ENCODE data around the gene CBY1.

CBY1 gene

DNA sequence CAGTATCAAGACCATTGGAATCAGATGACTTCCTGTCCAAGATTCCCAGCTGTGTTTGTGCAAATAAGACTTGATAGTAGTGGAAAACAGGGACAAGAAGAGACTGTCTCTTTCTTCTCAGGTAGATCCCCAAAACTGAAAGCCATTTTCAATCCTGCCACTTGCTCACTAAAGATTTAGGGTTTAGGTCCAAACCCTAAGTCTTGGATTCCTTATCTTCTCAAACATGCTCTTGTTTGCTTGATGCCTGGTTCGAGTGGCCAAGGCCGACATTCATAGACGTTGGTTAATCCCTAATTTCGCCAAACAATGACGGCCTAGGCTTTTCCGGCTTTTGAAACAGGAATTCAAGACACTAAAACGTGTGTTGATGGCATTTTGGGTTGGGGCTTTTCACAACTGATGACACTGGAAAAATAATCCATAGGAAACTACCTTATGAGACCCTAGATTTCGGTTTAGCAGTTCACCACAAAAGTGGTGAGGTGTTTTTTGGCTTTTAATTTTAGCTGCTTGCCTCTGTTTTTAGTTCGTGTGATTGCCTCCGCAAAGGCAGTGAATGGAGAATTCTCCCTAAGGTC lies 48.3 kb downstream of the CBY1 start:
- no peak for DNase-seq

DNA sequence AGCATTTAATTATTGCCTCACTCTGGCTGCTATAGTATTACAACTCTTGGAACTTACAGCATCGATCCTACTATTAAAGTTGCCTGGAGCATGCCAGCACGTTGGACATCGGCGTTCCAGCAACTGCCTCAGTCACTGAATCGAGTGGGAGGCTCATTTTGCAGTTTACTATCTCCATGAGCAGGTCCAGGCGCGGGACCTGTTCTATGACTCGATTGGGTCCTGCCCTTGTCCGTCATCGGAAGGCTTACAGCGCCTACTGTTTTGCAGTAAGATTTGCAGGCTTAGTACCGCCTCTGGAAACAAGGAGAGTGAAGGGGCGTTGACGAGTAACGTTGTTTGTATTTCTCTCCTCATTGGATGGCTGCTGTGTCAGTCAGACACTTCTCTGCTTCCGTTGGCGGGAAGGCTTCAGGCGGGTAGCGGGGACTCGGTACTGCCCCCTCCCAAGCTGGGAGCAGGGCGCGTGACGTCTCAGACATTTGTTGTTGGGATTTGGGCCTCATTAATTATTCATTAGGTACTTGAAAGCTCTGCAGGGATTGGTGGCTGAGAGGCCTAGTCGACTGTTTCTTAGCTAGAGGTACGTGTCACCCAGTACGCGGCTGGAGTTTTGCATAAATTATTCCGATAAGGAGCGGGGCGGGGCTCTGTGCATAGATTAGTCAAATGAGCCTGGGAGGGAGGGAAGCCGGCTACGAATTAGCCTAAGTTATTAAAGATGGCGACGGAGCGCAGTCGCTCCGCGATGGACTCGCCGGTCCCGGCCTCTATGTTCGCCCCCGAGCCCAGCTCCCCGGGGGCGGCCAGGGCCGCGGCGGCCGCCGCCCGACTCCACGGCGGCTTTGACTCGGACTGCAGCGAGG lies 49.0 kb downstream of the CBY1 start, which contains the start of gene GTPBP1:
Gene GTPBP1 (plus strand): TSS at position 710 of the 866 bp plus-strand sequence. CDS start 12 bp downstream, at position 722.
- DNase-seq, result peak; percentile 99

DNA sequence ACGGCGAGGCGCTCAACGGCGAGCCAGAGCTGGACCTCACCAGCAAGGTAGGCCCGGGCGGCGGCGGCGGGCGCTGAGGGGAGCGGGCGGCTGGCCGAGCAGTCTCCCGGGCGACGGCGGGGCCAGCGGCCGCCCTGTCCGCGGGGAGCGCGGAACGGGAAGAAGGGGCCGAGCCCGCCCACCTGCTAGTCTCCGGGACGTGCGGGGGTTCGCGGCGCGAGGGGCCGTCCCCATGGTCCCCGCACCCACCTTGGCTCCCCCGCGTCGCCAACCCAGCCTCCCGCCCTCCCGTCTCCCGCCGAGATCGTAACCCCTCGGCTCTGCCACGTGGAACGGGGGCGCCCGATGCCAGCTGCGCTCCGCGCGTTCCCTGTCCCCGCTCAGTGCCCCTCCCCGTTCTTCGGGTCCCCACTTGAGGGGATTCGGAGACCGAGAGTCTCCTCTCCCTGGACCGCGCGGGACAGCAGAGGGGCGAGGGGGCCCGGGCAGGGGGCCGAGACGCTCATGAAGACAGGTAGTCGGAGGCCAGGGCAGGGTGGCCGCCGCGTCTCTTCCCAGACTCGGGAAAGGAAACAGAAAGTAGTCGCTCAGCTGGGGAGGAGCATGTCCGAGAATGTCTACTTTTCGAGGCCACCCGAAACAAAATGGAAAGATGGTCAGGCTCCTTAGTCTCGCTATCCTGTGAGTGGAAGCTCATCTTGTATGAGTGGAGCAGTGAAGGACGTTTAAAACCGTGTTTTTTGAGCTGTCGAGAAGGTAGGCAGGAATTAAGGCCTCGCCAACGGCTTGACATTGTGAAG lies 49.9 kb downstream of the CBY1 start:
- DNase-seq, result peak; percentile 64

DNA sequence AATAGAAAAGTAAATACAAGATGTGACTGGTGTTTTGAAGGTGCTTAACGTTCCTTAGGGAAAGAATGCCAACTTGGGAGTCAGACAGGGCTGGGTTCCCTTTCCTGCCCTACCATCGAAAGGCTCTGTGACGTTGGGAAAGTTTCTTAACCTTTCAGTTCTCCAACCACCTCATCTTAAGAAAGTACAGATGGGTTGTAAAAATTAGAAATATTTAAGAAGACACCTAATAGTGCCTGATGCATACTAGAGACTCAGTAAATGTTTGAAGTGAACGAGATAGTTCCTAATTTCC lies 50.4 kb downstream of the CBY1 start:
- DNase-seq, result no peak

DNA sequence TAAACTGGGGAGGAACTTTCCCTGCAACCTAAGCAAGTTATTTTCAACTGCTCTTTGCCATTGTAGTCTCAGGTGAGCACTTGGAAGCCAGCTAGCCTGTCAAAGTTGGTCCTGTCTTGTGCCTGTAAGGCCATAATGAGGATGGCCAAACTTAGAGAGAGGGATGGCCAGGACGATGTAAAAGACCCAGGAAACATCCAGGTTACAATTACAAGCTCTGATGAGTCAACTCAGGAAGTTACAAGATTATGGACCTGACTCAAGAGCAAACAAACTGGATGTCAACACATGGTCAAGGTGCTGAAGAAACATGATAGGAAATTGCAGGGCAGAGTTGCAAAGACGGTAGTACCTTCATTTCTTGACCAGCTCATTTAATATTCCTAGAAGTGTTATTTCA lies 50.9 kb downstream of the CBY1 start:
- DNase-seq, result no peak

DNA sequence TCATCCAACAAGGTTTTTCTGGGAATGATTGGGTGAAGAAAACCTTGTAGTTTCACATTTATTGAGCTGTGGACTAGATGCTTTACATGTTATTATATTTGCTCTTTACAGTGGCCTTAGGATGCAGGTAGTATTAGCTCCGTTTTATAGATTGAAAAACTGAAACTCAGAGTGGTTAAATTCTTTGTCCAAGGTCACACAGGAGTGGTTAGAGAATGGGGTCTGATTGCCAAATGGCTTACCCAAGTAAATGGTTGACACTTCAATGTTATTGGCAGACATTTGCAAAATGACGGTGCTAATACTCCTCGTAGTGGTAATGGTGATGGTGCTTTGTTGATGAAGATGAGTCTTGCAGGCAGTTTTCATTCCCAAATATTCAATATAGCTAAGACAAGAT lies 51.5 kb downstream of the CBY1 start:
- DNase-seq, result no peak

DNA sequence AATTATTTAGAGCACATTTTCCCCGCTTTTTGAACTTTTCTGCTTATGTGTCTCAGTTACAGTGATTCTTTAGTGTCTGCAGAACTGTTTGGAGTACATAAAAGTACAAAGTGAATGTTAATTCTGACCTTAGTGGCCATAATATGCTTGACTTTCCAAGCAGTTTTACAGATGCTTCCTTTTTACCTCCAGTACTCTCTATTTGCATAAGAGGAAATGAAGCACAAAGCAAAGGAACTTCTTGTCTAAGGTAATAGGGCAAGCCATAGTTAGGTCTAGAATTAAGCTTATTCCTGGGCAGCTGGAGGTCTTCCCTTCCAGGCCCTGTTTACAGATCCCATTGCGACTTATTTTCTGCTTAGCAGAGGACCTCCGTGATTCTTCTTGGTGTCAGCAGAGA lies 52.9 kb downstream of the CBY1 start:
- DNase-seq, result no peak

DNA sequence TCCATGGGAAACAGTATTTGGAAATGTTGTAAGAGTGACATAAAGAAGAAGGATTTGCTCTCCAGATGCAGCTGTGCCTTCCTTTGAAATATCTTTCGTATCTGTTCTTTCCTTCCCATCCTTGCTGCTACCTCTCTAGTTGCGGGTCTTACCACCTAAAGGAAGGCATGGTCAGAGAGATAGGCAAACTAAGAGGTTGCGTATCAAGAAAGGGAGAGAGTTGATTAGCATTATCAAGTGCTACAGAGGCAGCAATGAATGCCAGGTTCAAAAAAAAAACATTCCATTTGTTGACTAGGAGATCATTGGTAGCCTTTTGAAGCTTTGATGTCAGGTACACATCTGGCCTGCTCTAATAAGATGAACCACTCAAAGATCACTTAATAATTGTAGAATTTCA lies 53.9 kb downstream of the CBY1 start:
- no peak for DNase-seq

DNA sequence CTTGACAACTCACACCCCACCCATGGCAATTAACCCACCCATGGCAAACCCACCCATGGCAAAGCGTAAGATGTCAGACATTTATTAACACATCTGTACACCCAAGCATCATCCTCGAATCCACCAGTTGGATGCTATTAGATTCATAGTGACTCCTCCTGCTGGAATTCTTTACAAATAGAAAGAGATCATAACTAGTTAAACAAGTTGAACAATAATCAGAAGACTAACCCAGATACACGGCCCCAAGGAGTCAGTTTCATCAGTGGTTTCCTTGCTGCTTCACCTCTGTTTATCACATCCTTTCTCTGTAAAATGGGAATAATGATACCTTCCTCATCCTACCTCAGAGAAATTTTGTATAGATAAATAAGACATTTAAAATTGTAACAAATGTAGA lies 54.4 kb downstream of the CBY1 start:
- no peak for DNase-seq

DNA sequence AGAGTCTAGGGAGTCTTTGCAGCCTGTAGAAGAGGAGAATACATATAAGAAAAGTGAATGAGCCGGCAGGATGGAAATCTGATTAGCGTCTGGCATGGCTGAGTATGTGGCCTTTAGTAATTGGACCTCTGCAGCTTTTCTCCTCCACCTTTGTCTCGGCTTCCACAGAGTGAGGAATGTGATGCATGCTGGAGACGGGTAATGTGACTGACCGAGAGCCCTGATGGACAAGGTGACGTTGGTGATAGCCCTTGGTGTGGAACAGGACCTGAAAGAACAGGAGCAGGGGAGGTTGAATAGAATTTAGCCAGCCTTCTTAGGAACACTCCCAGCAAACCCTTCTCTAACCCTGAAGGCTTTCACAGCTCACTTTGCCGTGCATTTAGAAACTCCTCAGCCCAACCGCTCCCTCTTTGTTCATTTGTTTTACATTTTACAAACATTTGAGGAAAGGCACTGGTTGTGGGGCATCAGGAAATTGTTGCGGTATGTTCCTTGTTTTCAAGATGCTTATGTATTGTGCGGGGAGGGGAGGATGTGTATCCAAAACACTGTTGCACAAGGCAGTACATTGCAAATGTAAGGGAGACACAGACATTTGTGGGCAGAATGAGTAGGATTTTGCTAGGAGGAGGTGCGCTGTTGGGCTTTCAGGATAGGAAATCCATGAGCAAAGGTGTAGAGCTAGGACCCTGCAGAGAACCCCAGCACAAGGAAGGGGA lies 56.2 kb downstream of the CBY1 start:
- DNase-seq, result no peak

DNA sequence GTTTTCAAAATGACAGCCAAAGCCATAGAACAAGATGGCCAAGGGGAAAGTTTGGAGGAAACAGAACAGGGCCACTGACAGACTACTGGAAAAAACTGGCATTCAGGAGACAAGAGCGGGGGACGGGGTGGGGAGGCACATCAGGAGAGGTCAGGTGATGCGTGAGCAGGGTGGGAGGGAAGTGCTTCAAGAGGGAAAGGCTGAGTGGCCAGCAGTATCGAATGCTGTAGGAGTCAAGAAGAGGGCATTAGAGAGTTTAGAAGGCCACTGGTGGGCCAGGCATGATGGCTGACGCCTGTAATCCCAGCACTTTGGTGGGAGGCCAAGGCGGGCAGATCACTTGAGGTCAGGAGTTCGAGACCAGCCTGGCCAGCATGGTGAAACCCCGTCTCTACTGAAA lies 57.5 kb downstream of the CBY1 start:
- DNase-seq, result no peak

DNA sequence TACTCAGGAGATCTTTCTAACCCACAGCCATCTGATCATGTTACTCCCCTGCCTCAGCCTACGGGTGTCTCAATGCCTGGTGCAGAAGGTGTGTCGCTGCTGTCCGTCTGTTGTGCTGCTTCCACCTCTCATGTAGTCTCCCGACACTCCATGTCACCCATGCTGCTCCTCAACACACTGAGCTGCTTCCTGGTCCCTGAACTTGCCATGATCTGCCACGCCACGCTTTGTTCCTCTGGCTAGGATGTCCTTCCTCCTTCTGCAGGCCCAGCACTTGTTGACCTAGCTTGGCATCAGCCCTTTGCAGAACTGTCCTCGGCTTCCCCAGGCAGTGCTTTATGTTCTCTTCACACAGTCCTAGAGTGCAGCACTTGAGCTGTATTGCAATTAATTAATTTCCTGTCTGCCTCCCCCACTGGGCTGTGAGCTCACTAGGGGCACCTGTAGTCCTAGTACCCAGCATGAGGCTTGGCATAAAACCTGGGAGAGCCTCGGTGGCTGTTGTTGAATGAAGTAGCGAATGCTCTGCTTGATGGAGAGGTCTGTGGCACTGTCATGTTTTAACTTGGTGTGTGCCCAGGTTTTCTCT lies 58.8 kb downstream of the CBY1 start:
- DNase-seq, result no peak

DNA sequence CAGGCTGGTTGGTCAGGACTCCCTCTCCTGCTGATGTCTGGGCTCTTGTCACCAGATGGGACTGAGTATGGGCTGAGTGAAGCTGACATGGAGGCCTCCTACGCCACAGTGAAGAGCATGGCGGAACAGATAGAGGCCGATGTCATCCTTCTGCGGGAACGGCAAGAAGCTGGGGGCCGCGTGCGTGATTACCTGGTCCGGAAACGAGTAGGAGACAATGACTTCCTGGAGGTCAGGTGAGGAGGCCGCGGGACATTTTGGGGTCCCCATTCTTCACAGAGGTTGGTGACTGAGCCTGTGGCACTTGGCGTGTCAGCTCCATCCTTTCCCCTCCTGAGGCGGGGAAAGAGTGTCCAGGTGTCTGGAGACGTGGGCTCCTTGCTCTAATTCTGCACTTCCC lies 59.4 kb downstream of the CBY1 start:
- DNase-seq, result no peak

DNA sequence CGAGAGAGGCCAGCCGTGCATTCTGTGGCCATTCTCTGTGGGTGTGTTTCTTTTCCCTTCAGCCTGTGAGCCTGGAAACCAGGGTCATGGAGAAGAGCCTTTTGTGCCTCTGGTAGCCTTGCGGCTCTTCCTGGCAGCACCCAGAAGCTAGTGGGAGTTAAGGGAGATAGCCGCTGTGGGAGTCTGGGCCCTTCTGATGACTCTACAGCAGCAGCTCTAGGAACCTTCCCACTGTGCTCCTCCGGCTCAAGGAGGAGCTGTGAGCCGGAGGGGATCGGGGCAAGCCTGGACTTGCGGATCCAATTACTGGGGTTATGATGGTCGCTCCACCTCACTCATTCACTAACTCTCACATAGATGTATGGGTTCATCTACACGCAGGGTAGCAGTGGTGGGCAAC lies 59.8 kb downstream of the CBY1 start:
- DNase-seq, result no peak

DNA sequence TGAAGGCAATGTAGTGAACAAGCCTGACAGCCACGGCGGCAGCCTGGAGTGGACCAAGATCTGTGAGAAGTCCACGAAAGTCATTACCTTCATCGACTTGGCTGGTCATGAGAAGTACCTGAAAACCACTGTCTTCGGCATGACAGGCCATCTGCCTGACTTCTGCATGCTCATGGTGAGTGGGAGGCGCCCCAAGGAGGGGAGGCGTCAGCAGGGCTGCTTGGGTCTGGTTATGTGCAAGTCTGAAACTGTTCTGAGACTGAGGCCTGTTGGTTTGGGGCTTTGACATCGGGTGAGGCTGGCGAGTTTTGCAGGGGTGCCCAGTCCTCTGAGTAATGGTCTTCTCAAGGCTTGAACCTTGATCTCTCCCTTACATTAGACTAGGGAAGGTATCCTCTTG lies 60.4 kb downstream of the CBY1 start:
- no peak for DNase-seq

DNA sequence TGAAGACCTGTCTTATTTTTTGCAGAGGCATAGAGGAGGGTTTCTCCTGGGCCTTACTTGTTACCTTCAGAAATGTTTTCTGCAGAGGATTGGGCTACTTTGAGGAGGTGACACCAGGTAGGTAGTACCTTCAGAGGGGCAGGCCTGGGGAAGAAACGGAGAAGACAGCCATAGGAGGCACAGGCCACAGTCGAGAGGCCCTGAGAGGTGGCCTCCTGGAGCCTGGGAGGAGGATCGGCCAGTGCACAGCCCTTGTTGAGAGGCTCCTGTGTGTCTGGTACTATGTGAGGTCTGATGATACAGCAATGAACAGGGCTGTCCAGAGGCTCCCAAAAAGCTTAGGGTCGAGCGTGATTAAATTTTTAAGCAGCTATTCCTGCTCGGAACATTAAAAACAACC lies 60.8 kb downstream of the CBY1 start:
- no peak for DNase-seq

DNA sequence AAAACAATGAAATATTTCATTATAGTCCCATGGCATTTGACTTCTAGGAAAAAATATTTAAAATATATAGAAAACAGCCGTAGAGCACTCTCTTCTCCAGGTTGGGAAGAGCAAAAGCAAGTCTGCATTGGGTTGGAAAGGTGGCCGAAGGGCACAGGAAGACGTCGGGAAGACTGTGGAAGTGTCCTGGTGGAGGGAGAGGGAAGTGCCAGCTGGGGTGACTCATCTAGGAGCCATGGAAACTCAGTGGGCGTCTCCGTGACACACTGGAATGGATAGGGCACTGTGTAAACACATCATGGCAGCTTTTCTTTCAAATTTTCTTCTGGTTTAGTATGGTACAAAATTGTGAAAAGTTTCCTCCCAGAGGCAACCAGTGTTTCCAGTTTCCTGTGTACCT lies 62.0 kb downstream of the CBY1 start:
- DNase-seq, result no peak

DNA sequence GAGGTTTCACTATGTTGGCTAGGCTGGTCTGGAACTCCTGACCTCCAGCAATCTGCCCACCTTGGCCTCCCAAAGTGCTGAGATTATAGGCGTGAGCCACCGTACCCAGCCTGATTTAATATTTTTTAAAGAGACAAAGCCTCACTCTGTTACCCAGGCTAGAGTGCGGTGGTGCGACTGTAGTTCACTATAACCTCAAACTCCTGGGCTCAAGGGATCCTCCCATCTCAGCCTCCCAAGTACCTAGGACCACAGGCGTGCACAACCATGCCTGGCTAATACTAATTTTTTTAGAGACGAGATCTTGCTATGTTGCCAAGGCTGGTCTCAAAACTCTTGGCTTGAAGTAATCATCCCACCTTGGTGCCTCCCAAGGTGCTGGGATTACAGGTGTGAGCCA lies 62.8 kb downstream of the CBY1 start:
- no peak for DNase-seq

DNA sequence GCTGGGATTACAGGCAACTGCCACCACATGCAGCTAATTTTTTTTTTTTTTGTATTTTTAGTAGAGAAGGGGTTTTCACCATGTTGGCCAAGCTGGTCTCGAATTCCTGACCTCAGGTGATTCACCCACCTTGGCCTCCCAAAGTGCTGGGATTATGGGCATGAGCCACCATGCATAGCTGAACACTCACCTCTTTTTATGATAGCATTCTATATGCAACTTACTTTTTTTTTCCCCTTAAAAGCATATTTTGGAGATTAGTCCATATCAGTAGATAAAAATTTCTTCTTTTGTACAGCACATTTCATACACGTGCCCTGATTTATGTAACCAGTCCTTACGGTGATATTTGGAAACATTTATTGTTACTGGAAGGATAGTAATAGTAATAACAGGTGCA lies 63.9 kb downstream of the CBY1 start:
- no peak for DNase-seq

DNA sequence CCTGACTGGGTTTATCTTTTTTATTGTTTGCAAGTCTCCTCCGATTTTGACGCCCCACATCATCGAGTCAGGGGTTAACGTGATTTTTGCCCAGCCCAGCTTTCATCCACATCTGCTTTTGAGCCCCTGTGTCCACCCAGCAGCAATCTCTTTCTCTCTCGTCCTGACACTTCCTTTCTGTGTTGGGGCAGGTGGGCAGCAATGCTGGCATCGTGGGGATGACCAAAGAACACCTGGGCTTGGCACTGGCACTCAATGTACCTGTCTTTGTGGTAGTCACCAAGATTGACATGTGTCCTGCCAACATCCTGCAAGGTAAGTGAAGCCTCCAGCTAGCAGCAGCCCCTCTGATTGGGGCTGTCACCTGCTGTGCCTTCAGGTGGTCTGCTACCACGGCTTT lies 65.1 kb downstream of the CBY1 start:
- DNase-seq, result no peak
